Mesenchymal stem cell (in vitro differentiated cells and primary cell): ENCODE results near the gene CDH4.
"Not testable (repeated sequence)": the region's sequence is repeated elsewhere in the genome, so short reads cannot be mapped to it uniquely, and the experiment has no call there.

Experiments used
- DNase-seq: peaks from one replicate; pipeline ENCODE4 v3.0.0-alpha.2; 2013
- H2AFZ ChIP-seq: one replicate; pipeline ENCODE4 v1.6.1; 2013; ENCODE audit warnings: low read depth, mild to moderate bottlenecking, control low read depth, inconsistent platforms, low read length, moderate library complexity
- H2AK5ac ChIP-seq: 2 replicates; pipeline ENCODE4 v1.6.1; 2013; ENCODE audit warnings: low read length, moderate library complexity, mild to moderate bottlenecking, inconsistent platforms; ENCODE audit not compliant: severe bottlenecking
- H2BK120ac ChIP-seq: one replicate; pipeline ENCODE4 v1.6.1; 2013; ENCODE audit warnings: low read depth, mild to moderate bottlenecking, inconsistent platforms, low read length, moderate library complexity
- H2BK12ac ChIP-seq, 2 experiments: one replicate each; pipeline ENCODE4 v1.6.1; 2013; ENCODE audit warnings: inconsistent platforms in 2 of 2, low read length in 2 of 2, mild to moderate bottlenecking in 2 of 2, moderate library complexity in 2 of 2, control low read depth in 1 of 2
- H2BK15ac ChIP-seq: one replicate; pipeline ENCODE4 v1.6.1; 2013; ENCODE audit warnings: mild to moderate bottlenecking, low read depth, inconsistent platforms; ENCODE audit not compliant: poor library complexity, severe bottlenecking
- H2BK5ac ChIP-seq: 2 replicates; pipeline ENCODE4 v1.6.1; 2013; ENCODE audit warnings: low read depth, mild to moderate bottlenecking, low read length, control low read depth, inconsistent platforms; ENCODE audit not compliant: poor library complexity, severe bottlenecking
- H3K14ac ChIP-seq, 2 experiments: one replicate each; pipeline ENCODE4 v1.6.1; 2013; ENCODE audit warnings: inconsistent platforms in 2 of 2, low read length in 2 of 2, control low read depth in 1 of 2, mild to moderate bottlenecking in 1 of 2, moderate library complexity in 1 of 2
- H3K18ac ChIP-seq, 2 experiments: one replicate each; pipeline ENCODE4 v1.6.1; 2013; ENCODE audit warnings: inconsistent platforms in 2 of 2, low read length in 2 of 2, control low read depth in 1 of 2, low read depth in 1 of 2, mild to moderate bottlenecking in 1 of 2
- H3K23ac ChIP-seq, 2 experiments: one replicate each; pipeline ENCODE4 v1.6.1; 2013; ENCODE audit warnings: inconsistent platforms in 2 of 2, low read length in 2 of 2, mild to moderate bottlenecking in 2 of 2, moderate library complexity in 2 of 2, control low read depth in 1 of 2
- H3K27ac ChIP-seq: 2 replicates; pipeline ENCODE4 v1.5.1; 2013; ENCODE audit warnings: mild to moderate bottlenecking, moderate library complexity, low read length, control low read depth, inconsistent platforms; ENCODE audit not compliant: poor library complexity, severe bottlenecking
- H3K27me3 ChIP-seq, 2 experiments: 2 replicates each; pipeline versions ENCODE4 v1.6.1 to v1.7.0; 2013; ENCODE audit warnings: low read length in 2 of 2, mild to moderate bottlenecking in 2 of 2, moderate library complexity in 2 of 2, control low read depth in 1 of 2, inconsistent platforms in 1 of 2; ENCODE audit not compliant: control insufficient read depth in 1 of 2, insufficient read depth in 1 of 2
- H3K36me3 ChIP-seq, 2 experiments: 2 replicates each; pipeline versions ENCODE4 v1.6.1 to v1.7.0; 2013; ENCODE audit warnings: low read length in 2 of 2, control low read depth in 1 of 2, inconsistent platforms in 1 of 2, low read depth in 1 of 2, mild to moderate bottlenecking in 1 of 2; ENCODE audit not compliant: insufficient read depth in 2 of 2, control insufficient read depth in 1 of 2
- H3K4ac ChIP-seq, 2 experiments: one replicate each; pipeline ENCODE4 v1.6.1; 2013; ENCODE audit warnings: inconsistent platforms in 2 of 2, low read length in 2 of 2, mild to moderate bottlenecking in 2 of 2, moderate library complexity in 2 of 2, control low read depth in 1 of 2, low read depth in 1 of 2
- H3K4me1 ChIP-seq: 2 replicates; pipeline ENCODE4 v1.6.1; 2013; ENCODE audit warnings: low read depth, low read length, control low read depth; ENCODE audit not compliant: control insufficient read depth, insufficient read depth
- H3K4me2 ChIP-seq: 2 replicates; pipeline ENCODE4 v1.6.1; 2013; ENCODE audit warnings: low read length, mild to moderate bottlenecking, inconsistent platforms; ENCODE audit not compliant: poor library complexity, severe bottlenecking
- H3K4me3 ChIP-seq, 2 experiments: 2 replicates each; pipeline versions ENCODE4 v1.5.1 to v1.7.0; 2013; ENCODE audit warnings: low read length in 2 of 2, mild to moderate bottlenecking in 2 of 2, control low read depth in 1 of 2, low read depth in 1 of 2; ENCODE audit not compliant: insufficient read depth in 1 of 2
- H3K79me1 ChIP-seq: replicated peaks from 2 replicates; pipeline ENCODE4 v1.6.1; 2013; ENCODE audit warnings: mild to moderate bottlenecking, control low read depth, low read length, inconsistent platforms; ENCODE audit not compliant: poor library complexity, severe bottlenecking
- H3K9ac ChIP-seq: 2 replicates; pipeline ENCODE4 v1.7.0; 2013; ENCODE audit warnings: mild to moderate bottlenecking, low read length, moderate library complexity
- H3K9me3 ChIP-seq: 2 replicates; pipeline ENCODE4 v1.7.0; 2013; ENCODE audit warnings: mild to moderate bottlenecking, low read length; ENCODE audit not compliant: control insufficient read depth
- H4K8ac ChIP-seq: one replicate; pipeline ENCODE4 v1.6.1; 2013; ENCODE audit warnings: inconsistent platforms, mild to moderate bottlenecking, low read length, moderate library complexity
- H4K91ac ChIP-seq: one replicate; pipeline ENCODE4 v1.6.1; 2013; ENCODE audit warnings: mild to moderate bottlenecking, low read length, inconsistent platforms
- WGBS: methylation state at CpG from one replicate; pipeline ENCODE4 v1.1.7; 2013; ENCODE audit warnings: mixed read lengths; 5-methylcytosine and 5-hydroxymethylcytosine counted together

Gene CDH4

DNA sequence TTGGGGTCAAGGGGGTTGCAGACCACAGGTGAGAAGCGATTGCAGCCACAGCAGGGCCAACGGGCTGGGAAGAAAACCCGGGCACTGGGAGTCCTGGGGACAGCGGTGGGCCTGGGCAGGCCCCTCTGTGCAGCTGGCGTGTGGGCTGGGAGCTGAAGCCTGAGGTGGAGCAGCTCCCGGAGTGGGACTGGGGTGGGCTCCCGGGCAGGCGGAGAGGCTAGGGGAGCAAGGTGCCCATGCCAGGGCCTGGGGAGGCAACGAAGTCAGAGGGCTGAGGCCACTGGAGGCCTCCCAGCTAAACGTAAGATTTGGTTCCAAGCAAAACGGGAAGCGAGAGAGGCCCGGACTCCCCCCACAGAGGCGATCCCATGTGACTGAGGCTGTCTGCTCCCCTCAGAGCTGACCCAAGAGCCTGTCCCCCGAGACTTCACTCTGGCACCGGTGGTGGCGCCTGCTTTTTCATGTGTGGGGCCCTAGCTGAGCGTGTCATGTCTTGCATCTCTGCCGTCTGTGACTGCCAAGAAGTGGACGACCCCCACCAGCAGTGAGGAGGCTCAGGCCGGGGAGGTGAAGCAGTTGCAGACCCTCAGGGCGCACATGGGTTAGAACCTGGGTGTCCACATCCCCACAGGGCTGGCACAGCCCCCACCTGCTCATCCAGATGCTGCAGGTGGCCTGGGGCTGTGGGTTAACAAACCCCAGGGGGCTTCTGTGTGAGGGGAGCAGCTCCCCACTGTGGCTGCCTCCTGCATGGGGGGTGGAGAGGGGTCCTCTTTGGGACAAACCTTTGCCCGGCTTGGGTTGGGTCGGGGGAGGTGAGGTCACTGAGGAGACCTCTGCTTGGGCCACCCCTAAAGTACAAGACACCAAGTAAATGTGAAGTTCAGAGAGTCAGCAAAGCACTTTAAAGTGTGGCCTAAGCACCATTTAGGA lies 601.3 kb downstream of the CDH4 start:
- H2AK5ac ChIP-seq, result no peak overlapping the region
- H4K8ac ChIP-seq, result no peak overlapping the region
- no peaks in the 10 kb centered on the region for H3K9me3 ChIP-seq
- H2BK15ac ChIP-seq, result no peak overlapping the region
- peaks cover 11% of the 10 kb centered on the region for H3K4me1 ChIP-seq
- no peak overlapping the region for H3K14ac ChIP-seq
- no peak overlapping the region for H4K91ac ChIP-seq
- no peaks in the 10 kb centered on the region for H3K79me1 ChIP-seq
- 93% methylated on average over 24 of the region's 24 CpGs for WGBS
- H3K9ac ChIP-seq, result no peak overlapping the region
- no peak overlapping the region for H3K4me3 ChIP-seq
- H2BK5ac ChIP-seq, result no peak overlapping the region
- H3K27me3 ChIP-seq, result peaks cover 0 to 26% of the 10 kb centered on the region in 2 experiments
- no peak overlapping the region for H3K23ac ChIP-seq
- no peak overlapping the region for H2AFZ ChIP-seq
- H3K27ac ChIP-seq, result no peak overlapping the region
- H2BK120ac ChIP-seq, result no peak overlapping the region
- H3K18ac ChIP-seq, result no peak overlapping the region
- H3K4me2 ChIP-seq, result no peak overlapping the region
- H3K4ac ChIP-seq, result no peak overlapping the region
- H3K36me3 ChIP-seq, result no peaks in the 10 kb centered on the region
- DNase-seq, result no peak
- no peak overlapping the region for H2BK12ac ChIP-seq

DNA sequence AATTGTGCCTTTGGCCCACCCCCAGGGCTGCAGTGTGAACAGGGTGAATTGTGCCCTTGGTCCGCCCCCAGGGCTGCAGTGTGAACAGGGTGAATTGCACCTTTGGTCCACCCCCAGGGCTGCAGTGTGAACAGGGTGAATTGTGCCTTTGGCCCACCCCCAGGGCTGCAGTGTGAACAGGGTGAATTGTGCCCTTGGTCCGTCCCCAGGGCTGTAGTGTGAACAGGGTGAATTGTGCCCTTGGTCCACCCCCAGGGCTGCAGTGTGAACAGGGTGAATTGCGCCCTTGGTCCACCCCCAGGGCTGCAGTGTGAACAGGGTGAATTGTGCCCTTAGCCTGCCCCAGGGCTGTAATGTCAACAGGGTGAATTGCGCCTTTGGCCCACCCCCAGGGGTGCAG lies 602.5 kb downstream of the CDH4 start:
- H3K36me3 ChIP-seq, H3K14ac ChIP-seq, H3K4ac ChIP-seq, H3K79me1 ChIP-seq, H2AK5ac ChIP-seq, H4K91ac ChIP-seq, H2BK120ac ChIP-seq, H3K4me2 ChIP-seq, H3K9ac ChIP-seq, H2BK15ac ChIP-seq, H2BK5ac ChIP-seq, H2BK12ac ChIP-seq, H3K27ac ChIP-seq, H3K9me3 ChIP-seq, H3K18ac ChIP-seq, H3K4me3 ChIP-seq, H4K8ac ChIP-seq, H2AFZ ChIP-seq, H3K23ac ChIP-seq, DNase-seq: not testable (repeated sequence)
- WGBS, result 84% methylated on average over 4 of the region's 4 CpGs
- peaks cover 11% of the 10 kb centered on the region for H3K4me1 ChIP-seq
- H3K27me3 ChIP-seq, result peaks cover 0 to 24% of the 10 kb centered on the region in 2 experiments

DNA sequence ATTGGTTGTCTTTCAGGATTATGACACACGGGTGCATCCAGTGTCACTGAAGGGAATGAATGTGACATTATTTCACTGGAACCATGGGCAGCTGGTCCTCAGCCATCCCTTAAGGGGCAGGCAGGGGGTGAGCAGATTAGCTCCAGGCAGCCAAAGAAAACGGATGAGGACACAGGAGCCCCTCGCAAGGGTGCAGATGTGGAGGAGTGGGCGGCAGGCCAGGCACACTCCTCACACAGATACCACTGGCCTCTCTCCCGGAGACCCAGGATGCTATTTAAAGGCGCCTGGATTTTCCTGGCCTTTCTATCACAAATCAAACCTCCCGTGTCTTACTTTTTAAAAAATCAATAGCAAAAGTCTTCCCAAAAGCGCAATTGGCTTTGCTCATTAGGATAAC lies 603.2 kb downstream of the CDH4 start:
- Histone ChIP-seq H3K23ac (no peak overlapping the region), H3K18ac (no peak overlapping the region), H3K27me3 (peaks cover 0 to 16% of the 10 kb centered on the region in 2 experiments), H2AK5ac (no peak overlapping the region), H3K14ac (no peak overlapping the region), H2BK120ac (no peak overlapping the region), H3K9ac (no peak overlapping the region), H3K4me3 (no peak overlapping the region), H2BK5ac (no peak overlapping the region), H3K4me1 (peaks cover 11% of the 10 kb centered on the region), H4K91ac (no peak overlapping the region), H3K9me3 (no peaks in the 10 kb centered on the region), H3K4ac (no peak overlapping the region), H2AFZ (no peak overlapping the region), H3K79me1 (no peaks in the 10 kb centered on the region), H2BK12ac (no peak overlapping the region), H4K8ac (no peak overlapping the region), H2BK15ac (no peak overlapping the region), H3K36me3 (no peaks in the 10 kb centered on the region), H3K4me2 (no peak overlapping the region), H3K27ac (no peak overlapping the region)
- WGBS, result 88% methylated on average over 8 of the region's 8 CpGs
- no peak for DNase-seq

DNA sequence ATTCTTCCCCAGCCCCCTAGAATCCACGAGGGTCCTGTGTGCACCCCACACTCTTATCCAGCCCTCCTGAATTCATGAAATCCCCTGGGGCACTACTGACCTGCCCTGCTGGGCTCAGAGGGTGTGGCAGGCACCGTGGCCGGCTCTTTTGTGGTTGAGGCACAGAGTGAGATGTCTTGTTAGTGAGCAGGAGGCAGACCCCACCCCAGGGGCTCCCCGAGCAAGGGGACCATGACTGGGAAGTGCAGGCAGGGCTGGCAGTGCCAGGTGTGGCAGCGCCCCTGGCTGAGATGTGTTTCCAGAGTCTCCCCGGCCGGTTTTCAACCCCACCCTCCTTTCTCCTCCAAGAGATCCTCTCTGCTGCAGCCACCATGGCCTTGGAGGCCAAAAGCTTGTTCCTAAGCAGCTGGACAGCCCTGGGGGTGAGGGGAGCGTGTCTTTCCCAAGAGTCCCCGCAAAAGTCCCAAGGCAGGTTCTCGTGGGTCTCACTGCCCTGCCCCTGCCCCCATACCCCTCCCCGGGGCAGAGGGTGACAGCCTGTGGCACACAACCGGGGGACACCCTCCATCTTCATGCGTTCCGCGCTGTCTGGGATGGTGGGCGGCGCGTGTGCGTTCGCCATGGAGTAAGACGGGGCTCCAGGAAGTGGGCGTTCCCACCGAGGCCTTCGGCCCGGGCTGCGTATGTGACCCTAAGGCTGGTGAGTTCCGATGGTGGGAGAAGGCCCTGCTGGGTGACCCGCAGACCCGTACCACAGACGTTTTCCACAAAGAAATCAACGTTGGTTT lies 604.8 kb downstream of the CDH4 start:
- Histone ChIP-seq H3K27ac (no peak overlapping the region), H4K91ac (no peak overlapping the region), H3K4me2 (no peak overlapping the region), H2BK12ac (no peak overlapping the region), H3K9ac (no peak overlapping the region), H3K23ac (no peak overlapping the region), H3K4me3 (no peak overlapping the region), H3K14ac (no peak overlapping the region), H2AFZ (no peak overlapping the region), H3K27me3 (peaks cover 0 to 1% of the 10 kb centered on the region in 2 experiments), H3K9me3 (no peaks in the 10 kb centered on the region), H4K8ac (no peak overlapping the region), H2BK5ac (no peak overlapping the region), H3K79me1 (no peaks in the 10 kb centered on the region), H2BK120ac (no peak overlapping the region), H3K18ac (no peak overlapping the region), H2BK15ac (no peak overlapping the region), H2AK5ac (no peak overlapping the region), H3K4ac (no peak overlapping the region), H3K4me1 (peaks cover 9% of the 10 kb centered on the region), H3K36me3 (no peaks in the 10 kb centered on the region)
- no peak for DNase-seq
- WGBS, result 95% methylated on average over 29 of the region's 31 CpGs
